SKM-1 treated with dmso at 0.1 percent for 144 hours (cell line): ENCODE data around the gene NMNAT2.
A peak's percentile ranks its signal among the peaks of the same experiment; 100 is the strongest.
"Not testable (repeated sequence)": the region's sequence is repeated elsewhere in the genome, so short reads cannot be mapped to it uniquely, and the experiment has no call there.

ENCODE experiments used
- DNase-seq: peaks from one replicate; lab custom pipeline; 2025; ENCODE audit not compliant: unreplicated experiment; lab: John Stamatoyannopoulos, UW

The NMNAT2 gene

DNA sequence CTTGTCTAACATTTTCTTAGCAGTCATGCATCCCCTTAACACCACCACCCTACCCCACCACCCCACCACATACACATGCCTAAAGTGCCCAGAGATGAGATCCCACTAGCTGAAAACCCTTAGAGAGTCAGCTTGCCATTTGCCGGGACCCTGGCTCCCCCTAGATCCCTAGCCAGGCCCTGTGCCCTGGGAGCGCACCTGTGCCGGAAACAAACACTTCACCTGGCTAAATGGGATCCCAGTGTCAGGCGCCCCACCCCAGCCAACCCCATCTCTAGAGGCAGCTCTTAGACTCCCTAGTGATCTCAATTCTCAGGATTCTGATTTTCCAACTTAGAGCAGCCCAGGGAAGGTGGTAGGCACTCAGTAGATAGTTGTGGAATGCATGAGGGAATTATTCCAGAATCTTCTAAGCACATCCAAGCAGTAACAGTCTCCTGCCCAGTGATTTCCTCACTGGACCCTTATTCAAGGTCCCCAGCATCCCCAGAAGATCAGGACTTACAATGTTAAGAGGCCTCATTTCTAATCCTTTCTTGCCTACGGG is 126.9 kb downstream of the NMNAT2 start:
- DNase-seq: no peak

DNA sequence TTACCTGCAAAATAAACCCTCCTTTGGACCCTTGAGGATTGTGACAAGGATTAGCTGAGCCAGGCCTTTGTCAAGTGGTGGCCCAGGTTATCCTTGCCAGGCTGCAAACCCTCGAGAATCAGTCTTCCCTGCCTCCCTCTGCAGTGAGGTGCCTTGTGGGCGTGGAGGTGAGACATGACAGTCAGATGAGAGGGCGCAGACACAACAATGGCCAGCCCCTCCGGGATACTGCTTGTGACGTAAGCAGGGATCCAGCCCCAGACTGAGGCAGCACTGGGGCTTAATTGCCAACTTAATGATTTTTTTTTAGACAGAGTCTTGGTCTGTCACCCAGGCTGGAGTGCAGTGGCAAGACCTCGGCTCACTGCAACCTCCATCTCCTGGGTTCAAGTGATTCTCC is 127.6 kb downstream of the NMNAT2 start:
- no peak for DNase-seq

DNA sequence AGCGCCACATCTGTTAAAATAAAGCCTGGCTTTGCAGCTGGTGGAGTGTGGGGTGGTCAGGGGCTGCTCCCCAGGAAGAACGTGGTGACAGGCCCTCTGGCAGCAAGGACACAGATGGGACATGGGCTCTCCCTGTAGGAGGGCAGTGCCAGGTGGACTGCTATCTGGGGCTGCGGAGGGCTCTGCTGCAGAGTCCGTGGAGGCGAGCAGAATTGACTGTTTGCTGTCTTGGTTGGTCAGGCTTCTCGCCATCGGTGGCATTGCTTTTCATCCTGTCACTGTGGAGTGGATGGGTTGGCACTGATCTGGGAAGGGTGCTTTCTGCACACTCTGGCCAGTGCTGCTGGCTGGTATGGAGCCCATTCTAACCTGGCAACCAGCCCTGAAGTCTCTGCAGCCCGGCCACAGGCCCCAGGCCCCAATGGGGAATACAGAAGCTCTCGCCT is 129.1 kb downstream of the NMNAT2 start:
- no peak for DNase-seq

- DNase-seq: no peak
Observed at GRCh38 chr1:183288583-183288982, 129.6 kb downstream of the NMNAT2 start.

DNA sequence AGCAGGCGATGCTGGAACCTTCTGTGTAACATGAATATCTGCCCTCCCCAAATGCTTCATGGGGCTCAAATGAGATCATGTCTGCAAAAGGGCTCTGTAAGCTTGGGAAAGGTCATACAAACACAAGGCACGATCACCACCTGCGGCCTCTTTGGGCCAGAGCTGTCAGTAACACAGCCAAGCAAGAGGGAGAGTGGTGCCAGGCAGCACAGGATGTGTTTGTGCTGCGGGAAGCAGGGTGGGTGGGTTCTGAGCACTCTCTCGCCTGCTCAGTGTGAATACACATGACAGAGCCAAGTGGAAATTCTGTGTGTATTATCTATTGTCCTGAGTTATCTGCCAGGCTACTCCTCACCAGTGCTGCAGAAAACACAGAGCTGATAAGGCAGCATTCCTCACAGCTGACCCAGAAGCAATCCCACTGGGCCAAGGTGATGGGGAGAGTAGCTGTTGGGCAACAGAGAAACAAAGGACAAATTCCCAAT is 130.9 kb downstream of the NMNAT2 start:
- no peak for DNase-seq

DNA sequence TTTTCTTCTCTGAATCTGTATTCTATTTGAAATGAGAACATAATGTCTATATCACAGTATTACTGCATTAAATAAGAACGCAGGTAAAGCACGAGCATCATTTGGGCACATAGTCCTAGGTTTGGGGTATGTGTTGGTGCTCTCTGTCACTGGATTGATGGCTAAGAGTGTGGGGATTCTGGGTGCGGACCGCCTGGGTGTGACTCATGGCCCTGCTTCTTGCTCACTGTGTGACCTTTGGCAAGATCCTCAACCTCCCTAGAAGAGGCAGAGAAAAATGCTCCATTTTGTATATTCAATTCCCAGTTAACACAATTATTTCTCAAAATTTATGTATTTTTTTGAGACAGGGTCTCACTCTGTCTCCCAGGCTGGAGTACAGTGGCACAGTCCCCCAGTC is 132.4 kb downstream of the NMNAT2 start:
- no peak for DNase-seq

DNA sequence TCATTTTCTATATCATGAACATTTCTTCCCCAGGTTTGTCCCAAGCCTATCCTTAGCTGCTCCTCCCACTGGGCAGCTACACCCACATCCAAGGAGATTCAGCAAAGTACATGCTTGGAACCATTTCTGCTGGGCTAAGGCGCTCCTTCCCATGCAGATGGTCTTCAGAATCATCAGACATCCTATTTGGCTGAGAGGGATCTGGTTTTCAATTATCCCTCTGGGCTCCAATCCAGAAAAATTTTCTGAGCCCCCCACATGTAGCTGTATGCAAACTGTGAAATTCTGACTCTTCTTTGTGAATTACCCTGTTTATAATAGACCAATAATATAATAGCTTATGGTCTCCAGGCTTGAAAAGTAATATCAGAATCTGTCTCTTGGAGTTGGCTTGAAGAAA is 132.9 kb downstream of the NMNAT2 start:
- no peak for DNase-seq

DNA sequence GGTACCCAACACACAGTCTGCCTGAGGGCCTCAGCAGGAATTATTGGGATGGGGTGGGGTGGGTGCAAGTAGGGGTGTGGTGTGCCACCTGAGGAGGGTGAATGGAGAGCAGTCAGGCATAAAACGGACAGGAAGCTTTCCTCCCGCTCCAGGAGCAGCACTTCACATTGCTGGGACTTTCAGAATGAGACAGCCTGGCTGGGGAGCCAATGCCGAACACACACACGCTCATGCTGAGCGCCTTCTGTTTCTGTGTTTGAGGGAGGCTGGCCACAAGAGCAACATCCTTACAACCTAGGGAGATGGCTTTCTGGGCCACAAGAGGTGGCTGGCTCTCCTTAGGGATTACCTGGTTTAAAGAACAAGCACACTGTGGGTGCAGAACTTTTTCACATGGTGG is 134.1 kb downstream of the NMNAT2 start:
- DNase-seq: no peak

DNA sequence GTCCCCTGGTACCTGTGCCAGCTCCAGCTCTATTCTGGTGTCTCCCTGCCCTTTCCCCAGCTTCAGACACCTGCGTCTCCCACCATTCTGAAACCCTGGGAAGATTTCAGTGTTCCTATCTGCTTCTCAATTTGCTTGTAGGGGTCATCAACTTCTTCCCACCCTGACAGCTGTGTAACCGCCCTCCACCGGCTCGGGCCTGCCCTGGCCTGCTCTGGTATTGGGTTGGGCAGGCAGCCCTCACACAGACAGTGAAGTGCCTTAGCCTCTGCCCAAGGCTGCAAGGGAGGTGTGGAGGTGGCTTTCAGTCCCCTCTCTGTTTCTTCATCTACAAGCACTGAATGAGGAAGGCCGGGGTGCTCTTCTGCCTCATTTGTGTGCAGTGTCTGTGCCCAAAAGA is 134.9 kb downstream of the NMNAT2 start:
- no peak for DNase-seq

GRCh38 chr1:183282101-183282855 is 135.9 kb downstream of the NMNAT2 start:
- DNase-seq: no peak

GRCh38 chr1:183281553-183282091 is 136.6 kb downstream of the NMNAT2 start:
- DNase-seq: peak; percentile 88

- peak; percentile 77 for DNase-seq
Observed at GRCh38 chr1:183281039-183281438, 137.1 kb downstream of the NMNAT2 start.

- peak; percentile 98 for DNase-seq
Observed at GRCh38 chr1:183279835-183280234, 138.3 kb downstream of the NMNAT2 start.

GRCh38 chr1:183278739-183279591 is 139.2 kb downstream of the NMNAT2 start:
- DNase-seq: no peak

GRCh38 chr1:183277821-183278738 is 140.1 kb downstream of the NMNAT2 start:
- DNase-seq: no peak

DNA sequence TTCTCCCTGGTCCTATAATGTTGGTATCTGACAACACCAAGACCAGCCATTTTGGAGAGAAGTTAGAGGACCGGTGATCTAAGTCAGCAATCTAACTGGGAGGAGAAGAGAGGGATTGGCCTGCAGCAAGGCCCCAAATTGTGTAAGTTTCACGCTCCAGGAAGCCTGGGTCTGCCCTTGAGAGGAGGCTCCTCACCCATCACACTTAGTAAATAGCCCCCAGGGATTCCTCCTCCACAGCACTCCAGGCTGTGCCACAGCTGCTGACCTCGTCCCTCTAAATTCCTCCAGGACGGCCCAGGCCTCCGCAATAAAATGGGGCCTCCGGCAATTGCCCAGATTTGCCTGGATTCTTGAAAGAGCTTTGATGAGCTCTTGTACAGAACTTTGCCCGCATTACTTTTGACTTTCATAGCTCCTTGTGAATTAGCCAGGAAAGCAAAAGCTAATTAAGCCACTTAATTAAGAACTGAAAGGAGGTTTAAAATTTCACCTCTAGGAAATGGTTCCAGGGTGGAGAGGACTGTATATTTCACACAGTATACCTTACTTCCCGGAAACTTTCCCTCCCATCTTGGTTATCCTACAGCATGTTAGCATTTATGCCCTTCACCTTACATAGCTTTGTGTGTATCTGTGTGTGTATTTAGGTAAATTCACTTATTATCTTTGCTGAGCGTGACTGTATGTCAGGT is 141.6 kb downstream of the NMNAT2 start:
- DNase-seq: no peak

GRCh38 chr1:183275322-183275721 is 142.9 kb downstream of the NMNAT2 start:
- no peak for DNase-seq

DNA sequence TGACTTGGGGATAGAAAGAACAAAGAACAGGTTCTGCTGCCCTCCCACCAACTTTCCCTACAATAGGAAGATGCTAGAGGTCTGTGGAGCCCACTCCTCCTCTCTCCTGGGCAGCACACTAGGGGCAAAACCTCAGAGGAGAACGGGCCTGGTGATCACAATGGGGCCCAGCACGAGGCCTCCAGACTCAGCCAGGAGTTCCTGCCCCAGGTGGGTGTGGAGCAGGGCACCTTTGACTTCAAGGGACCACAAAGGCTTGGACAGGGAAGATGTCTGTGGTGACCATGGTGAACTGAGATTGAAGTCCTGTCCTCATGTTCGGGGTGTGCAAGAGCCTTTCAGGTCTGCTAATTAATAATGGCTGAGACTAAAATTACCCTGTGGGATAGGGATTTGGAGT is 143.3 kb downstream of the NMNAT2 start:
- no peak for DNase-seq

DNA sequence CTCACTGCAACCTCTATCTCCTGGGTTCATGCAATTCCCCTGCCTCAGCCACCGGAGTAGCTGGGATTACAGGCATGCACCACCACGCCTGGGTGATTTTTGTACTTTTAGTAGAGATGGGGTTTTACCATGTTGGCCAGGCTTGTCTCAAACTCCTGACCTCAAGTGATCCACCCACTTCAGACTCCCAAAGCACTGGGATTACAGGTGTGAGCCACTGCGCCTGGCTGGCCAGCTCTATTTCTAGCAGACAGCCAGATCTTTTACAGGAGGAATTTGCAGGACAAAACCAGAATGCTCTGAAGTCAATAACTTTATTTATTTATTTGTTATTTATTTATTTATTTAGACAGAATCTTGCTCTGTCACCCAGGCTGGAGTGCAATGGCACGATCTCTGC is 144.2 kb downstream of the NMNAT2 start:
- not testable (repeated sequence) for DNase-seq

DNA sequence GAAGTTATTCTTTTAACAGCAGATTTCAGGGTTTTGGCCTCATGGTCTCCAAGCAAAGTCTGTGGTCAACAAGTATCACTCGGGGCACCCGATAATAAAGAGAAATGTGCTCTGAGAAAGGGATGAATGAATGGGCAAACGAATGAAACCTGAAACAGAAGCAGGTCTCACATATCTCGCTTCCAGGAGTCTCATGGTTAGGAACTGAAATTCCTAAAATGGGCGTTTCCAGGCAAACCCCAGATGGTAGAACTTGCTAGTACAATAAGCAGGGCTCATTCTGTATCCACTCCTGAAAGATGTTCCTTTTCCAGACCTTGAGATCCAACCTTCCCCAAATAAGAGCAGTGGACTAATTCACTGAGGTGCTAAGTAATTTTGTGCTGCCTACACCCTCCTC is 144.9 kb downstream of the NMNAT2 start:
- DNase-seq: no peak
